Smooth muscle cell of the coronary artery (primary cell): ENCODE data around the gene BCL2L1. TPM values are rescaled to one million over a fixed set of nuclear protein-coding genes. Genes with fewer than 3 reads are reported as not detected.

Experiments
- total RNA-seq: library from RNA; depleted of rRNA; stranded (reverse); fragments of >200 nt; gene quantifications from 2 replicates; pipeline ENCODE4 v1.2.3, GENCODE V29; 2014; ENCODE audit warnings: low replicate concordance

Gene BCL2L1
- total RNA-seq = 36.9 and 59.4 TPM in 2 replicates

DNA sequence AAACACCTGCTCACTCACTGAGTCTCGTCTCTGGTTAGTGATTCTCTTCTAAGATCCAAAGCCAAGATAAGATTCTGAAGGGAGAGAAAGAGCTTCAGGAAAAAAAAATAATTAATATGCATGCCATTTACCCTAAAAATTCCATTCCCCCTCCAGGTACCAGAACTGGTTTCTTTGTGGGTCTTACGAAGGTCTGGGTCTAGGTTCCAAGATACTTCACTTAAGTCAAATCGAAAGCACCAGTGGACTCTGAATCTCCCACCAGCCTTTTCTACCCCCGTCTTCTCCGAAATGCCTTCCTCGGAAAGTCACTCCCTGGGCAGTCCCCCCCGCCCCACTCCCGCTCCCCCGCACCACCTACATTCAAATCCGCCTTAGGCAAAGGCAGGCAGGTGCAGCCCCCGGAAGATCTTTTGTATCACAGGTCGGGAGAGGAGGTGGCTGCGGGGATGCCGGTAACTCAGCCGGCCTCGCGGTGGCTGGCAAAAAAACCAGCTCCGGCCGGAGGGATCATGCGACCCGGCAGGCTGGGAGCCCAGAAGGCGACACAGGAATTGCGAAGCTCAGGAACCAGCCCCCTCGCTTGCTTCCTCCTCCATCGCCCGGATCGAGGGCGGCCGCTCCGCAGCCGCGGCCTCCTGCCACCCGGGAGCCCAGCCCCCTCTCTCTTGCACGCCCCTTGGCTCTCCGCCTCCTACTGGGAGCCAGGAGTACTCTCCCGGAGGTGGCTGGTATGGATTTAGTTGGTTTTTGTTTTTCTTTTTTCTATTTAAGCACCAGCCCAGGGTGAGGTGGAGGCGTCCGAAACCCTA lies at the start of gene BCL2L1:
TSS of gene BCL2L1 (minus strand) at position 612 of the 812 bp plus-strand sequence. CDS start 650 bp downstream, outside the sequence.

DNA sequence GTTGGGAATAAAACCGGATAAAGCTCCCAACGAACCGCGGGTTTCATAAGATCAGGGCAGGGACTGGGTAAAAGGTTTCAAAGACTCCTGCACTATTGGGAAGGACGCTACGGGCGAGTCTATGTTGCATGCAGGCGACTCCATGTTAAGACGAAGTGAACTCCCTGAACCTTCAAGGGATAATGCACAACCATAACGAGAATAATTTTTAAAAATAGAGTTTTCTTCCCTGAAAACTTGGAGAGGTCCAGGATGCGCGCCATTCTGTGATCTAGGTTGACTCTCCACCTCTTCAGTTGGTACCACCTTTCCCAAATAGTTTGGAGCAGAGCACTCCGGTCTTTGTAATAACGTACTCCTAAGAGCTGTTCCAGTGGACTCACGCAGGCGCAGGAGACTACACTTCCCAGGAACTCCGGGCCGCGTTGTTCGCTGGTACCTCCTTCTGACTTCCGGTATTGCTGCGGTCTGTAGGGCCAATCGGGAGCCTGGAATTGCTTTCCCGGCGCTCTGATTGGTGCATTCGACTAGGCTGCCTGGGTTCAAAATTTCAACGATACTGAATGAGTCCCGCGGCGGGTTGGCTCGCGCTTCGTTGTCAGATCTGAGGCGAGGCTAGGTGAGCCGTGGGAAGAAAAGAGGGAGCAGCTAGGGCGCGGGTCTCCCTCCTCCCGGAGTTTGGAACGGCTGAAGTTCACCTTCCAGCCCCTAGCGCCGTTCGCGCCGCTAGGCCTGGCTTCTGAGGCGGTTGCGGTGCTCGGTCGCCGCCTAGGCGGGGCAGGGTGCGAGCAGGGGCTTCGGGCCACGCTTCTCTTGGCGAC lies 16.3 kb upstream of the BCL2L1 start, which contains the start of gene TPX2:
TSS of gene TPX2 (plus strand) at position 562 of the 821 bp plus-strand sequence. CDS start 18,187 bp downstream, outside the sequence.

DNA sequence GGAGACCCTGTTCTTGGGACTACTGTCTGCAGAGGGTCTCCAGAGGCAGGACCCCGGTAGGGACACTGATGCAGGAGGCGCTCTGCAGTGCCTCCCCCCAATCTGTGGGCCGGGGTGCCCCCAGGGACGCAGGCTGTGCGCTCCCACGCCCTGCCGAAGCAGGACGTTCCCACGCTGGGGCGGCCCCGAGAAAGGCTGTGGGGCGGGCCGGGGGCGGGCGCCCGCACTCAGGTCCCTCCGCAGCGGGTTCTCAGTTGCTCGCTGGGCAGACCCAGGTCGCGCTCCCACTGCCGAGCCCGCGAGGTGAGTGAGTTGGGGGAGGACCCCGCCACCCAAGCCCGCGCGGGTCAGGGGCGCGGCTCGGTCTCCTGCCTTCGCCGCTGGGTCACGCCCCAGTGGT lies 85.0 kb downstream of the BCL2L1 start, which contains the start of gene COX4I2:
TSS of gene COX4I2 (plus strand) at position 253 of the 400 bp plus-strand sequence. CDS start 1,106 bp downstream, outside the sequence.

Other genes starting within 250 kb of the BCL2L1 start
- not detected in 2 replicates for gene DEFB124, start 247.7 kb downstream of the BCL2L1 start, total RNA-seq
- 0.15 TPM in 1 of 2 replicates, not detected in the other for gene REM1, start 247.6 kb downstream of the BCL2L1 start, total RNA-seq
- 45.0 and 55.8 TPM in 2 replicates for gene HM13, start 208.4 kb downstream of the BCL2L1 start, total RNA-seq
- 6.4 and 565 TPM in 2 replicates for gene ID1, start 117.6 kb downstream of the BCL2L1 start, total RNA-seq
- gene COX4I2, start 85.0 kb downstream of the BCL2L1 start, total RNA-seq = 0.08 TPM in 1 of 2 replicates, not detected in the other
- gene TPX2, start 16.4 kb upstream of the BCL2L1 start, total RNA-seq = 1.2 and 40.1 TPM in 2 replicates
- gene MYLK2, start 96.5 kb upstream of the BCL2L1 start, total RNA-seq = 1.1 TPM in 1 of 2 replicates, not detected in the other
- gene FOXS1, start 122.7 kb upstream of the BCL2L1 start, total RNA-seq = 0.35 and 26.9 TPM in 2 replicates
- gene DUSP15, start 147.7 kb upstream of the BCL2L1 start, total RNA-seq = 0.23 TPM in 1 of 2 replicates, not detected in the other
- under 0.01 TPM in 1 of 2 replicates, not detected in the other for gene TTLL9, start 147.8 kb upstream of the BCL2L1 start, total RNA-seq
- 4.4 and 5.3 TPM in 2 replicates for gene PDRG1, start 229.2 kb upstream of the BCL2L1 start, total RNA-seq
- not detected in 2 replicates for gene XKR7, start 245.3 kb upstream of the BCL2L1 start, total RNA-seq